ENCODE data around the gene GET4.

Gene GET4

GRCh38 chr7:910441-910861 is 34.1 kb downstream of the GET4 start:
- TF ChIP-seq CTCF (IDR thresholded peaks at IDR 0.05; ENCODE audit: low read length, missing control alignments): no peak
- no peak for DNase-seq (ENCODE audit: low read depth)

GRCh38 chr7:910931-911431 is 34.6 kb downstream of the GET4 start:
- H3K4me3 ChIP-seq (replicated peaks; ENCODE audit: low read depth, low read length): no peak overlapping the region
- no peak for DNase-seq (ENCODE audit: low read depth)
- no peak for TF ChIP-seq CTCF (IDR thresholded peaks at IDR 0.05; ENCODE audit: low read length, missing control alignments)

More at GRCh38 chr7:910441-910861, 34.1 kb downstream of the GET4 start:
- no peak overlapping the region for H3K4me3 ChIP-seq (replicated peaks; ENCODE audit: low read depth, low read length)

GRCh38 chr7:911791-912480 is 35.6 kb downstream of the GET4 start:
- no peak for TF ChIP-seq CTCF (IDR thresholded peaks at IDR 0.05; ENCODE audit: low read length, missing control alignments)
- no peak overlapping the region for H3K4me3 ChIP-seq (replicated peaks; ENCODE audit: low read depth, low read length)
- DNase-seq (ENCODE audit: low read depth): no peak

GRCh38 chr7:913736-914520 is 37.6 kb downstream of the GET4 start:
- no peak for TF ChIP-seq CTCF (IDR thresholded peaks at IDR 0.05; ENCODE audit: low read length, missing control alignments)
- no peak for DNase-seq (ENCODE audit: low read depth)
- no peak overlapping the region for H3K4me3 ChIP-seq (replicated peaks; ENCODE audit: low read depth, low read length)

- TF ChIP-seq CTCF (IDR thresholded peaks at IDR 0.05; ENCODE audit: low read length, missing control alignments): no peak
- no peak overlapping the region for H3K4me3 ChIP-seq (replicated peaks; ENCODE audit: low read depth, low read length)
- DNase-seq (ENCODE audit: low read depth): no peak
Measured at GRCh38 chr7:914521-915194, 38.3 kb downstream of the GET4 start.

- no peak for DNase-seq (ENCODE audit: low read depth)
- no peak overlapping the region for H3K4me3 ChIP-seq (replicated peaks; ENCODE audit: low read depth, low read length)
- TF ChIP-seq CTCF (IDR thresholded peaks at IDR 0.05; ENCODE audit: low read length, missing control alignments): no peak
Measured at GRCh38 chr7:915291-916218, 39.2 kb downstream of the GET4 start.

Measured in fibroblast of pulmonary artery (primary cell).